ENCODE results near the gene ST3GAL3. TPM values are rescaled to one million over a fixed set of nuclear protein-coding genes. Genes with fewer than 3 reads are reported as not detected.
"Not testable (repeated sequence)": the region's sequence is repeated elsewhere in the genome, so short reads cannot be mapped to it uniquely, and the experiment has no call there.

Gene ST3GAL3
- total RNA-seq, 2 donors from 2014 or later = 7.1 to 10.7 TPM

- intact Hi-C loops (cut with DNase I, micrococcal nuclease) = no loop called here
- ATAC-seq (no peak), DNase-seq (no peak)
These were observed 68.9 kb downstream of the ST3GAL3 start for GRCh38 chr1:43776043-43776761.

GRCh38 chr1:43777916-43778315 lies 70.6 kb downstream of the ST3GAL3 start:
- DNase-seq; intact Hi-C loops (cut with DNase I, micrococcal nuclease); ATAC-seq: not testable (repeated sequence)

GRCh38 chr1:43779266-43779665 lies 71.9 kb downstream of the ST3GAL3 start:
- intact Hi-C loops (cut with DNase I, micrococcal nuclease) = no loop called here
- no peak for DNase-seq
- ATAC-seq = peak; percentile 19

- intact Hi-C loops (cut with DNase I, micrococcal nuclease) = no loop called here
- ATAC-seq (no peak), DNase-seq (no peak)
These were observed 72.6 kb downstream of the ST3GAL3 start for GRCh38 chr1:43779805-43780403.

GRCh38 chr1:43781574-43781973 lies 74.2 kb downstream of the ST3GAL3 start:
- intact Hi-C loops (cut with DNase I, micrococcal nuclease) = no loop called here
- DNase-seq (no peak), ATAC-seq (no peak)

GRCh38 chr1:43783096-43783670 lies 75.8 kb downstream of the ST3GAL3 start:
- ATAC-seq (peak; percentile 31), DNase-seq (no peak)
- intact Hi-C loops (cut with DNase I, micrococcal nuclease) = no loop called here

GRCh38 chr1:43783671-43784205 lies 76.4 kb downstream of the ST3GAL3 start:
- intact Hi-C loops (cut with DNase I, micrococcal nuclease) = no loop called here
- no peak for DNase-seq
- peak; percentile 48 for ATAC-seq

GRCh38 chr1:43786201-43786958 lies 79.0 kb downstream of the ST3GAL3 start:
- no peak for ATAC-seq
- intact Hi-C loops (cut with DNase I, micrococcal nuclease) = no loop called here
- no peak for DNase-seq

GRCh38 chr1:43786960-43787359 lies 79.6 kb downstream of the ST3GAL3 start:
- ATAC-seq (peak; percentile 97), DNase-seq (peak; percentile 42 to 74)
- intact Hi-C loops (cut with DNase I, micrococcal nuclease) = no loop called here

GRCh38 chr1:43789604-43790550 lies 82.5 kb downstream of the ST3GAL3 start:
- DNase-seq (no peak), ATAC-seq (no peak)
- intact Hi-C loops (cut with DNase I, micrococcal nuclease) = no loop called here

- no peak for DNase-seq
- ATAC-seq = no peak
- intact Hi-C loops (cut with DNase I, micrococcal nuclease) = no loop called here
These were observed 83.9 kb downstream of the ST3GAL3 start for GRCh38 chr1:43791243-43791642.

GRCh38 chr1:43796111-43796581 lies 88.8 kb downstream of the ST3GAL3 start:
- ATAC-seq = no peak
- DNase-seq = no peak
- intact Hi-C loops (cut with DNase I, micrococcal nuclease) = no loop called here

GRCh38 chr1:43797891-43798290 lies 90.6 kb downstream of the ST3GAL3 start:
- DNase-seq (no peak), ATAC-seq (no peak)
- intact Hi-C loops (cut with DNase I, micrococcal nuclease) = no loop called here

GRCh38 chr1:43799656-43800635 lies 92.6 kb downstream of the ST3GAL3 start:
- intact Hi-C loops (cut with DNase I, micrococcal nuclease) = no loop called here
- ATAC-seq = no peak
- DNase-seq = no peak

GRCh38 chr1:43800771-43801170 lies 93.4 kb downstream of the ST3GAL3 start:
- intact Hi-C loops (cut with DNase I, micrococcal nuclease) = no loop called here
- ATAC-seq = no peak

GRCh38 chr1:43801203-43801602 lies 93.9 kb downstream of the ST3GAL3 start:
- no peak for ATAC-seq
- no peak for DNase-seq
- intact Hi-C loops (cut with DNase I, micrococcal nuclease) = no loop called here

More at GRCh38 chr1:43800771-43801170, 93.4 kb downstream of the ST3GAL3 start:
- DNase-seq = no peak

GRCh38 chr1:43802356-43802980 lies 95.1 kb downstream of the ST3GAL3 start:
- intact Hi-C loops (cut with DNase I, micrococcal nuclease) = no loop called here
- DNase-seq (no peak), ATAC-seq (peak; percentile 82)
